Measurements from ENCODE around the gene ECPAS. TPM values are rescaled to one million over a fixed set of nuclear protein-coding genes. Genes with fewer than 3 reads are reported as not detected.

Gene ECPAS
- total and polyA plus RNA-seq, 4 donors, result 17.4 to 93.2 (median 47.2) TPM

GRCh38 chr9:111414406-111414805 lies 69.8 kb downstream of the ECPAS start:
- Histone ChIP-seq H3K9ac (ENCODE audit: insufficient read depth in 1 of 2, low read length in 2 of 2) (no peak overlapping the region), H3K4me1 (ENCODE audit: control insufficient read depth in 5 of 5, insufficient read depth in 5 of 5, low read length in 5 of 5) (no peaks in the 10 kb centered on the region), H3K27ac (ENCODE audit: low read depth in 1 of 2, low read length in 1 of 2) (no peak overlapping the region), H3K36me3 (ENCODE audit: control insufficient read depth in 4 of 4, insufficient read depth in 4 of 4, low read length in 4 of 4) (peaks cover 19 to 47% (median 27%) of the 10 kb centered on the region in 4 donors), H3K4me3 (no peak overlapping the region), H3K9me3 (ENCODE audit: control insufficient read depth in 4 of 4, insufficient read depth in 3 of 4, low read length in 3 of 4) (no peaks in the 10 kb centered on the region), H3K27me3 (ENCODE audit: control insufficient read depth in 3 of 3, insufficient read depth in 3 of 3, low read length in 2 of 3) (no peaks in the 10 kb centered on the region)
- WGBS, 2 donors, result 91 to 94% methylated on average over 11 of the region's 11 CpGs
- TF ChIP-seq CTCF (IDR thresholded peaks at IDR 0.05; ENCODE audit: control extremely low read depth, extremely low read depth), result no peak
- DNase-seq, result no peak
- ATAC-seq (ENCODE audit: insufficient read depth, low FRiP score), result no peak

GRCh38 chr9:111413996-111414395 lies 70.2 kb downstream of the ECPAS start:
- Histone ChIP-seq H3K27me3 (ENCODE audit: control insufficient read depth in 3 of 3, insufficient read depth in 3 of 3, low read length in 2 of 3) (no peaks in the 10 kb centered on the region), H3K4me3 (no peak overlapping the region), H3K9ac (ENCODE audit: insufficient read depth in 1 of 2, low read length in 2 of 2) (no peak overlapping the region), H3K36me3 (ENCODE audit: control insufficient read depth in 4 of 4, insufficient read depth in 4 of 4, low read length in 4 of 4) (peaks cover 19 to 49% (median 28%) of the 10 kb centered on the region in 4 donors), H3K27ac (ENCODE audit: low read depth in 1 of 2, low read length in 1 of 2) (no peak overlapping the region), H3K4me1 (ENCODE audit: control insufficient read depth in 5 of 5, insufficient read depth in 5 of 5, low read length in 5 of 5) (no peaks in the 10 kb centered on the region), H3K9me3 (ENCODE audit: control insufficient read depth in 4 of 4, insufficient read depth in 3 of 4, low read length in 3 of 4) (no peaks in the 10 kb centered on the region)
- TF ChIP-seq CTCF (IDR thresholded peaks at IDR 0.05; ENCODE audit: control extremely low read depth, extremely low read depth), result no peak
- ATAC-seq (ENCODE audit: insufficient read depth, low FRiP score) (no peak), DNase-seq (no peak)
- 76 to 80% methylated on average over 3 of the region's 3 CpGs for WGBS, 2 donors

- no peak for TF ChIP-seq CTCF (IDR thresholded peaks at IDR 0.05; ENCODE audit: control extremely low read depth, extremely low read depth)
- Histone ChIP-seq H3K36me3 (ENCODE audit: control insufficient read depth in 4 of 4, insufficient read depth in 4 of 4, low read length in 4 of 4) (peaks cover 27 to 58% (median 36%) of the 10 kb centered on the region in 4 donors), H3K9me3 (ENCODE audit: control insufficient read depth in 4 of 4, insufficient read depth in 3 of 4, low read length in 3 of 4) (no peaks in the 10 kb centered on the region), H3K27me3 (ENCODE audit: control insufficient read depth in 3 of 3, insufficient read depth in 3 of 3, low read length in 2 of 3) (no peaks in the 10 kb centered on the region), H3K9ac (ENCODE audit: insufficient read depth in 1 of 2, low read length in 2 of 2) (no peak overlapping the region), H3K27ac (ENCODE audit: low read depth in 1 of 2, low read length in 1 of 2) (no peak overlapping the region), H3K4me3 (no peak overlapping the region), H3K4me1 (ENCODE audit: control insufficient read depth in 5 of 5, insufficient read depth in 5 of 5, low read length in 5 of 5) (no peaks in the 10 kb centered on the region)
- DNase-seq, result peak in 1 of 3 donors; percentile 9
- no peak for ATAC-seq (ENCODE audit: insufficient read depth, low FRiP score)
- 87 to 91% methylated on average over 4 of the region's 4 CpGs for WGBS, 2 donors
Measured at GRCh38 chr9:111412280-111412679, 71.9 kb downstream of the ECPAS start.

GRCh38 chr9:111411266-111411665 lies 72.9 kb downstream of the ECPAS start:
- ATAC-seq (ENCODE audit: insufficient read depth, low FRiP score) (no peak), DNase-seq (no peak)
- peaks cover 26 to 51% (median 34%) of the 10 kb centered on the region in 4 donors for H3K36me3 ChIP-seq (ENCODE audit: control insufficient read depth in 4 of 4, insufficient read depth in 4 of 4, low read length in 4 of 4)
- TF ChIP-seq CTCF (IDR thresholded peaks at IDR 0.05; ENCODE audit: control extremely low read depth, extremely low read depth), result no peak
- H3K9ac ChIP-seq (ENCODE audit: insufficient read depth in 1 of 2, low read length in 2 of 2), result no peak overlapping the region
- WGBS, 2 donors, result 96% methylated on average over 6 of the region's 6 CpGs
- no peak overlapping the region for H3K27ac ChIP-seq (ENCODE audit: low read depth in 1 of 2, low read length in 1 of 2)
- H3K4me1 ChIP-seq (ENCODE audit: control insufficient read depth in 5 of 5, insufficient read depth in 5 of 5, low read length in 5 of 5), result no peaks in the 10 kb centered on the region
- H3K27me3 ChIP-seq (ENCODE audit: control insufficient read depth in 3 of 3, insufficient read depth in 3 of 3, low read length in 2 of 3), result no peaks in the 10 kb centered on the region
- H3K9me3 ChIP-seq (ENCODE audit: control insufficient read depth in 4 of 4, insufficient read depth in 3 of 4, low read length in 3 of 4), result no peaks in the 10 kb centered on the region
- no peak overlapping the region for H3K4me3 ChIP-seq
